GM19240 (cell line): ENCODE results near the gene PDZRN4.
"Not testable (repeated sequence)": the region's sequence is repeated elsewhere in the genome, so short reads cannot be mapped to it uniquely, and the experiment has no call there.

Source experiments
- DNase-seq: peaks from one replicate; pipeline ENCODE4 v3.0.0; 2011; ENCODE audit warnings: low spot score; ENCODE audit not compliant: insufficient read length

Gene PDZRN4

GRCh38 chr12:41509271-41510055 lies 321.3 kb downstream of the PDZRN4 start:
- DNase-seq: no peak

DNA sequence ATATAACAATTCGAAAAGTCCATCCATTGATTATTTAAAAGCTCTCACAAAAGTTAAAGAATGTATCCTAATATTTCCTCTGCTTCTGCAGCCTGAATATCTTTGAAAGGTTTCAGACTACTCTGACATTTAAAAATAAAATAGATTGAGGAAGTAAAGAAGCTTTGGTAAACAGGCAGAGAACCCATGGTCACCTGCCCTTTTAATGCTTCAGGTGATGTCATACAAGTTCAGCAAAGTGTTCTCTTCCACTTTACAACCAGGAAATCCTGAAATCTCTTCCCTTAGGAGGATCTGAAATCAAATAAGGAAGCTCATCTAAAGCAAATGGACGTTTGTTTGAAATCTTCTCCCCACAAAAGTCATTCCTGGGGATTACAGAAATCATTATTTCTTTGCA lies 322.4 kb downstream of the PDZRN4 start:
- no peak for DNase-seq

GRCh38 chr12:41511247-41511646 lies 323.1 kb downstream of the PDZRN4 start:
- DNase-seq: no peak

GRCh38 chr12:41512497-41512896 lies 324.4 kb downstream of the PDZRN4 start:
- DNase-seq: no peak

- DNase-seq: no peak
These were observed 326.1 kb downstream of the PDZRN4 start for GRCh38 chr12:41514021-41514777.

DNA sequence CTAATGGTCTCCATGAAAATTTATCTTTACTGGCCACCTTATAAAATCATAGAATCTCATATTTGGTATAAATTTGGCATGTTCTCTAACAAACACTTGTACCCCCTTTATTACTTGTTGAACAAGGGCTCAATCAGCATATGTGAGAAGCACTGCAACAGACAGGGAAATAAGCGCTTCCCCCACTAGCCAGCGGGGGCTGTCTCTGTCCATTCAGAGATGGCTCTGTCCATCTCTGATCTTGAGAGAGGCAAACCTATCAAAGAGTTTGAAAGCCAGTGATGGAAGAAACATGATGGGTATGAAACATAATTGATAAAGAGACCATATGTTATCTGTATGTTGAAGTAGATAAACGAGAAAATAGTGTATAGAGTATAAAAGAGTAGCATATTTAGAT lies 326.8 kb downstream of the PDZRN4 start:
- no peak for DNase-seq

GRCh38 chr12:41515953-41516352 lies 327.8 kb downstream of the PDZRN4 start:
- no peak for DNase-seq

DNA sequence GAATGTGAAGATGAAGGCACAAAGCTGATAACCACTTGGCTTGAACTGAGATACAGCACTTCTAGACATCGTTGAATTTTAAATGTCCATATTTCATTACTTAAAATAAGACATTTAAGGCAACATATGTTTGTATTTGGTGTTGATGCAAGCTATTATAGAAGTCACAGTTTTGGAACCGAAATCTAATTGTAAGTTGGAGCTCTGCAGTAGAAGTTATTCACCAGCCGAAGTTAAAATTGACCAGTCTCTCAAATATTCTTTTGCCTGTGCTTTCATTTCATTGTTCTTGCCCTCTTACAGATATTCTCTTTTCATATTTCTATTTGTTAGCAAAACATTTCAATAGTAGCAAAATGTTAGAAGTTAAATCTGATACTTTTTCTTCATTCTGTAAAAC lies 332.7 kb downstream of the PDZRN4 start:
- DNase-seq: no peak

DNA sequence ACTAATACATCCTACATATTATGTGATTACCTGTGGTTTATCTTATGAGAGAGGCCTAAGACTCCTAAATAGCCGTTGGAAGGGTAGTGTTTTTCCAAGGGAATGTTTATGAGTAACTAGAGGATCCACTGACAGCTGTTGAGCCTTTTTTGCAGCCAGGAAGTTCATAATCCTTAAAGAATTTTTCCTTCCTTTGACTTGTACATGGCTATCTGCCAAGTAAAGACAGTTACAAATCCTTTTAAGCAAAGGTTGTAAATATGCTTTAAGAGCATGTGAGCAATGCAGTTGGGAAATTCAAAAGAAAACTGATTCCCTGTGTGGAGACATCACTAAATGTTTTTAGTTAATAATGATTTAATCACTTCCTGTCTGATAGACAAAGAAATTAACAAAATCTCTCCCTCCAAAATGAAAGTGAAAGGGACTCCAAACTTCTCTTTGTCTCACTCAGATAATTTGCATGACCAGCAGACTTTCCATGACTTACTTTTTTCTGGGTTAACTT lies 333.8 kb downstream of the PDZRN4 start:
- no peak for DNase-seq

DNA sequence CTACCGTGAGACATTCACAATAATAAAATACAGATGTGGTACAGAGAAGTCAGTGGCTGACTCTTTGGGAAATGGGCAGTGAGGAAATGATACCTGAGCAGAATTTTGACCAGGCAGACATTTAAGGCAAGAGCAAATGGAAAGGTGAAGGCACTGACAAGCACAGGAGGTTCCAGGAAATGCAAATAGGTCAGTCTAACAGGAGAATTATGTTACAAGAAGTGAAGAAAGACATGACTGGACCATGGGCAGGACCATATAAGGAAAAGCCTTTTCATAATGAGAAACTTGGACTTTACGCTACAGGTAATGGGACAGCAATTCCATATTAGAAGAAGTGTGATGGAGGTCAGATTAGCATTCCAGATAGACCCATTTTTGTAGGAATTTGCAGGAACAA lies 338.9 kb downstream of the PDZRN4 start:
- DNase-seq: no peak

- no peak for DNase-seq
These were observed 339.5 kb downstream of the PDZRN4 start for GRCh38 chr12:41527534-41528116.

GRCh38 chr12:41528874-41529273 lies 340.8 kb downstream of the PDZRN4 start:
- no peak for DNase-seq

DNA sequence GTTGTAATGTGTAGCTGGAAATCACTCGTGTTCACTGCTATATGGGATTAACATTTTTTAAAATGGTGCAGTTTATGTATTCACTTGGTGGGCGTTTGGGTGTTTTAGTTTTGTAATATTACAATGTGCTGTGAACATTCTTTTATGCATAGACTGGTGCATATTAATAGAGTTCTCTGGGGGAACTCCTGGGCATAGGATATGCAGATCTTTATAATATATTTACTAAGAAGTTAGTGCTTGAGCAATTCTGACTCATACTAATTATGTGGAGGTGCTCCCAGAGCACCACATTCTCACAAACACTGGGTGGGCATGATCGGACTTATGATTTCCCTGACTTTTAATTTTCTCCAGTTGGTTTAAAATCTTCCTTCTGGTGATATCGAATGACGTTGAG lies 342.3 kb downstream of the PDZRN4 start:
- no peak for DNase-seq

- no peak for DNase-seq
These were observed 343.2 kb downstream of the PDZRN4 start for GRCh38 chr12:41531147-41531829.

- no peak for DNase-seq
These were observed 344.0 kb downstream of the PDZRN4 start for GRCh38 chr12:41532072-41532471.

- DNase-seq: no peak
These were observed 348.8 kb downstream of the PDZRN4 start for GRCh38 chr12:41536813-41537490.

- DNase-seq: no peak
These were observed 349.4 kb downstream of the PDZRN4 start for GRCh38 chr12:41537522-41537921.

- no peak for DNase-seq
These were observed 357.6 kb downstream of the PDZRN4 start for GRCh38 chr12:41545761-41546160.

DNA sequence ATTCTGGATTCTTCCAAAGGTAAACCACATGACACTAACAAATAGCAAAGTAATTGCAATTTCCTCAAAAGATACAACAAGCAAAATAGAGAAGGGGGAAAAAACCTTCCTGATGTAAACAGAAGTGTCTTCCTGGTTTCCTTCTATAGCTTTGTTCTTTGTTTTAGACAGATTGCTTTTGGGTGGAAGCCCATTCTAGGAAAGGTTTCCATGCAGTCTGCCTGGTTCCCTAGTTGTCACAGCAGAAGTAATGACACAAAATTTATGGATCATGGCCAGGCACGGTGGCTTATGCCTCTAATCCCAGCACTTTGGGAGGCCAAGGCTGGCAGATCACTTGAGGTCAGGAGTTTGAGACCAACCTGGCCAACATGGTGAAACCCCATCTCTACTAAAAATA lies 359.0 kb downstream of the PDZRN4 start:
- not testable (repeated sequence) for DNase-seq

GRCh38 chr12:41548926-41549325 lies 360.8 kb downstream of the PDZRN4 start:
- no peak for DNase-seq

GRCh38 chr12:41552588-41552987 lies 364.5 kb downstream of the PDZRN4 start:
- no peak for DNase-seq
